MM.1S (cell line): ENCODE measurements around the gene STK16.

Experiments
- DNase-seq: peaks from one replicate; pipeline ENCODE4 v3.0.0-alpha.2; 2015
- H2AFZ ChIP-seq: fragments of 300-600 bp; sonication (generic); 2 replicates; pipeline ENCODE4 v1.6.0; 2016; ENCODE audit warnings: antibody characterized with exemption, low read length
- H3F3A ChIP-seq: fragments of 300-600 bp; sonication (generic); 2 replicates; pipeline ENCODE4 v1.6.1; 2016; ENCODE audit warnings: mild to moderate bottlenecking, antibody characterized with exemption, low read length, moderate library complexity, mixed read lengths; ENCODE audit not compliant: insufficient read depth
- H3K27ac ChIP-seq: fragments of 300-600 bp; sonication (generic); 2 replicates; pipeline ENCODE4 v1.5.1; 2016; ENCODE audit warnings: mild to moderate bottlenecking, low read length
- H3K27me3 ChIP-seq: fragments of 300-600 bp; sonication (generic); replicated peaks from 2 replicates; pipeline ENCODE4 v1.6.0; 2016; ENCODE audit warnings: low read length; ENCODE audit not compliant: insufficient read depth
- H3K36me3 ChIP-seq: fragments of 300-600 bp; sonication (generic); replicated peaks from 2 replicates; pipeline ENCODE4 v1.6.1; 2016; ENCODE audit warnings: mild to moderate bottlenecking, low read length, mixed read lengths; ENCODE audit not compliant: insufficient read depth
- H3K4me1 ChIP-seq: fragments of 300-600 bp; sonication (generic); 2 replicates; pipeline ENCODE4 v1.6.1; 2016; ENCODE audit warnings: low read length, mixed read lengths
- H3K4me2 ChIP-seq: fragments of 300-600 bp; sonication (generic); 2 replicates; pipeline ENCODE4 v1.6.0; 2016; ENCODE audit warnings: low read depth, low read length
- H3K4me3 ChIP-seq: fragments of 300-600 bp; sonication (generic); 2 replicates; pipeline ENCODE4 v1.5.1; 2016; ENCODE audit warnings: low read length, mixed read lengths
- H3K79me2 ChIP-seq: fragments of 300-600 bp; sonication (generic); 2 replicates; pipeline ENCODE4 v1.6.1; 2016; ENCODE audit warnings: mixed run types, low read length, mixed read lengths
- H3K9ac ChIP-seq: fragments of 300-600 bp; sonication (generic); 2 replicates; pipeline ENCODE4 v1.6.1; 2016; ENCODE audit warnings: low read length, mixed read lengths
- H3K9me2 ChIP-seq: fragments of 300-600 bp; sonication (generic); replicated peaks from 2 replicates; pipeline ENCODE4 v1.6.1; 2016; ENCODE audit warnings: mild to moderate bottlenecking, low read length, mixed read lengths; ENCODE audit not compliant: insufficient read depth
- H3K9me3 ChIP-seq: fragments of 300-600 bp; sonication (generic); replicated peaks from 2 replicates; pipeline ENCODE4 v1.6.1; 2016; ENCODE audit warnings: mild to moderate bottlenecking, low read length, mixed read lengths; ENCODE audit not compliant: insufficient read depth
- H4K20me1 ChIP-seq: fragments of 300-600 bp; sonication (generic); 2 replicates; pipeline ENCODE4 v1.6.1; 2016; ENCODE audit warnings: mild to moderate bottlenecking, low read length, moderate library complexity, mixed read lengths; ENCODE audit not compliant: insufficient read depth
- EZH2 ChIP-seq: fragments of 300-600 bp; sonication (generic); optimal IDR thresholded peaks from 2 replicates; pipeline ENCODE3; 2017; ENCODE audit warnings: low read depth, mild to moderate bottlenecking, antibody characterized with exemption, low read length, mixed read lengths
- EZH2phosphoT487 ChIP-seq: fragments of 300-600 bp; sonication (generic); IDR thresholded peaks from 2 replicates; pipeline ENCODE4 v1.6.1; 2018; ENCODE audit warnings: antibody characterized with exemption, low read length
- TF ChIP-seq, protein P1 (sequence below): fragments of 300-600 bp; sonication (generic); IDR thresholded peaks from 2 replicates; pipeline ENCODE4 v1.5.1; 2016; ENCODE audit warnings: antibody characterized with exemption, low read length, mixed read lengths

Gene STK16

DNA sequence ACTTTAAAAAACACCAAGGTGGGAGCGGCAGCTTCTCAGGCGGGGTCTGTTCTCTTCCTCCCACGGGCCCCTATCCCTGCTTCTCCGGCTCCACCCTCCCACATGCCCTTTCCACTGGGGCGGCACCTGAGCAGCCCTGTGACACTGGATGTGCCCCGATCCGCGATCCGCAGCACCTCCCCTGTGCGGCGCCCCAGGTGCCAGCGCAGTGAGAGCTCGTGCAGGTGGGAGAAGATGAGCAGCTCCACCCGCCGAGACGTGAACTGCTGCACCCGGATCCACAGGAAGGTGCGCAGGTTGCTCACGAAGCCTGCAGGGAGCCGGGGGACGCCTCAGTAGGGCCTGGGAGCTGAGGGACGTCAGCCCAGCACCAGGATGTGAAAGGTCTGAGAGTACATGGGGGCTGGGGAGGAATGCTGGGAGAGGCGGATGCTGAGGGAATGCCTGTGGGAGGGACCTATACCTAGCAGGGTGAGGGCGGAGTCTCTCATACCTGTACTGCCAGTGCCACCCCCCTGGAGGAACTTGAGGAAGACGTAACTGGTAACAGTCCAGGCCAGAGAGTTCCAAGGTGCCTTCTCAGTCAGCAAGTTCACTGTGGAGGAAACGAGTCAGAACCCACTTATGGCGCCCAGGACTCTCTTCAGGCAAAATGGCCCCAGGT lies 29.3 kb upstream of the STK16 start:
- H2AFZ ChIP-seq = no peak overlapping the region
- H4K20me1 ChIP-seq = no peaks in the 10 kb centered on the region
- peaks cover 13% of the 10 kb centered on the region for H3K4me1 ChIP-seq
- no peak overlapping the region for H3K4me3 ChIP-seq
- H3K9me3 ChIP-seq = no peaks in the 10 kb centered on the region
- no peak overlapping the region for H3K4me2 ChIP-seq
- no peak overlapping the region for H3K9ac ChIP-seq
- H3F3A ChIP-seq = peaks cover 17% of the 10 kb centered on the region; the same call in 1 of the 2 replicates
- no peak for DNase-seq
- no peaks in the 10 kb centered on the region for H3K27me3 ChIP-seq
- peaks cover 6% of the 10 kb centered on the region; the same call in 1 of the 2 replicates for H3K79me2 ChIP-seq
- no peak overlapping the region for H3K27ac ChIP-seq
- H3K9me2 ChIP-seq = no peaks in the 10 kb centered on the region
- H3K36me3 ChIP-seq = no peaks in the 10 kb centered on the region
- TF ChIP-seq, protein P1, sequence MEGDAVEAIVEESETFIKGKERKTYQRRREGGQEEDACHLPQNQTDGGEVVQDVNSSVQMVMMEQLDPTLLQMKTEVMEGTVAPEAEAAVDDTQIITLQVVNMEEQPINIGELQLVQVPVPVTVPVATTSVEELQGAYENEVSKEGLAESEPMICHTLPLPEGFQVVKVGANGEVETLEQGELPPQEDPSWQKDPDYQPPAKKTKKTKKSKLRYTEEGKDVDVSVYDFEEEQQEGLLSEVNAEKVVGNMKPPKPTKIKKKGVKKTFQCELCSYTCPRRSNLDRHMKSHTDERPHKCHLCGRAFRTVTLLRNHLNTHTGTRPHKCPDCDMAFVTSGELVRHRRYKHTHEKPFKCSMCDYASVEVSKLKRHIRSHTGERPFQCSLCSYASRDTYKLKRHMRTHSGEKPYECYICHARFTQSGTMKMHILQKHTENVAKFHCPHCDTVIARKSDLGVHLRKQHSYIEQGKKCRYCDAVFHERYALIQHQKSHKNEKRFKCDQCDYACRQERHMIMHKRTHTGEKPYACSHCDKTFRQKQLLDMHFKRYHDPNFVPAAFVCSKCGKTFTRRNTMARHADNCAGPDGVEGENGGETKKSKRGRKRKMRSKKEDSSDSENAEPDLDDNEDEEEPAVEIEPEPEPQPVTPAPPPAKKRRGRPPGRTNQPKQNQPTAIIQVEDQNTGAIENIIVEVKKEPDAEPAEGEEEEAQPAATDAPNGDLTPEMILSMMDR = no peak
- no peak for TF ChIP-seq EZH2
- no peak for TF ChIP-seq EZH2phosphoT487

- TF ChIP-seq EZH2phosphoT487 (no peak), EZH2 (no peak)
- TF ChIP-seq, protein P1 = no peak
- Histone ChIP-seq H3K27me3 (no peaks in the 10 kb centered on the region), H3K79me2 (peaks cover 6% of the 10 kb centered on the region; the same call in 1 of the 2 replicates), H3F3A (peaks cover 17% of the 10 kb centered on the region; the same call in 1 of the 2 replicates), H4K20me1 (no peaks in the 10 kb centered on the region), H3K4me2 (no peak overlapping the region), H3K9me3 (no peaks in the 10 kb centered on the region), H3K4me3 (no peak overlapping the region), H2AFZ (no peak overlapping the region), H3K4me1 (peaks cover 13% of the 10 kb centered on the region), H3K9ac (no peak overlapping the region), H3K36me3 (no peaks in the 10 kb centered on the region), H3K9me2 (no peaks in the 10 kb centered on the region), H3K27ac (no peak overlapping the region)
- DNase-seq = no peak
Observed at GRCh38 chr2:219216535-219216915, 28.8 kb upstream of the STK16 start.

GRCh38 chr2:219218217-219218731 lies 27.0 kb upstream of the STK16 start:
- Histone ChIP-seq H3K4me1 (peaks cover 13% of the 10 kb centered on the region), H3K9me3 (no peaks in the 10 kb centered on the region), H3K36me3 (no peaks in the 10 kb centered on the region), H4K20me1 (no peaks in the 10 kb centered on the region), H3K4me3 (peak overlapping the region; percentile 76), H2AFZ (peak overlapping the region; percentile 78), H3K9ac (peak overlapping the region; percentile 67), H3K27ac (peak overlapping the region; percentile 59; the same call in 1 of the 2 replicates), H3K79me2 (peaks cover 6% of the 10 kb centered on the region; the same call in 1 of the 2 replicates), H3K4me2 (peak overlapping the region; percentile 99), H3K27me3 (no peaks in the 10 kb centered on the region), H3F3A (peaks cover 17% of the 10 kb centered on the region; the same call in 1 of the 2 replicates), H3K9me2 (no peaks in the 10 kb centered on the region)
- DNase-seq = peak; percentile 40
- no peak for TF ChIP-seq EZH2
- TF ChIP-seq, protein P1 = no peak
- no peak for TF ChIP-seq EZH2phosphoT487
